ENCODE data around the gene KRTAP5-5.
"Not testable (repeated sequence)": the region's sequence is repeated elsewhere in the genome, so short reads cannot be mapped to it uniquely, and the experiment has no call there.

KRTAP5-5 gene

GRCh38 chr11:1654388-1655167 is 25.0 kb downstream of the KRTAP5-5 start:
- in situ Hi-C loops (cut with MboI; ENCODE audit: low sequenced_read_pairs), result no loop called here

- in situ Hi-C loops (cut with MboI; ENCODE audit: low sequenced_read_pairs), result no loop called here
Observed at GRCh38 chr11:1655168-1656060, 25.8 kb downstream of the KRTAP5-5 start.

- in situ Hi-C loops (cut with MboI; ENCODE audit: low sequenced_read_pairs), result no loop called here
Observed at GRCh38 chr11:1656061-1656441, 26.5 kb downstream of the KRTAP5-5 start.

- in situ Hi-C loops (cut with MboI; ENCODE audit: low sequenced_read_pairs), result no loop called here
Observed at GRCh38 chr11:1656670-1657069, 27.1 kb downstream of the KRTAP5-5 start.

- in situ Hi-C loops (cut with MboI; ENCODE audit: low sequenced_read_pairs), result no loop called here
Observed at GRCh38 chr11:1659506-1659905, 29.9 kb downstream of the KRTAP5-5 start.

- in situ Hi-C loops (cut with MboI; ENCODE audit: low sequenced_read_pairs), result no loop called here
Observed at GRCh38 chr11:1660111-1660867, 30.7 kb downstream of the KRTAP5-5 start.

GRCh38 chr11:1661454-1662269 is 32.1 kb downstream of the KRTAP5-5 start:
- in situ Hi-C loops (cut with MboI; ENCODE audit: low sequenced_read_pairs), result not testable (repeated sequence)

GRCh38 chr11:1662699-1663283 is 33.2 kb downstream of the KRTAP5-5 start:
- in situ Hi-C loops (cut with MboI; ENCODE audit: low sequenced_read_pairs), result not testable (repeated sequence)

- in situ Hi-C loops (cut with MboI; ENCODE audit: low sequenced_read_pairs), result no loop called here
Observed at GRCh38 chr11:1665313-1665712, 35.7 kb downstream of the KRTAP5-5 start.

- in situ Hi-C loops (cut with MboI; ENCODE audit: low sequenced_read_pairs), result no loop called here
Observed at GRCh38 chr11:1667121-1667850, 37.7 kb downstream of the KRTAP5-5 start.

GRCh38 chr11:1667906-1668305 is 38.3 kb downstream of the KRTAP5-5 start:
- in situ Hi-C loops (cut with MboI; ENCODE audit: low sequenced_read_pairs), result no loop called here

- in situ Hi-C loops (cut with MboI; ENCODE audit: low sequenced_read_pairs), result no loop called here
Observed at GRCh38 chr11:1668911-1669473, 39.4 kb downstream of the KRTAP5-5 start.

GRCh38 chr11:1669546-1670218 is 40.1 kb downstream of the KRTAP5-5 start:
- in situ Hi-C loops (cut with MboI; ENCODE audit: low sequenced_read_pairs), result no loop called here

- in situ Hi-C loops (cut with MboI; ENCODE audit: low sequenced_read_pairs), result not testable (repeated sequence)
Observed at GRCh38 chr11:1670457-1670856, 40.9 kb downstream of the KRTAP5-5 start.

- in situ Hi-C loops (cut with MboI; ENCODE audit: low sequenced_read_pairs), result no loop called here
Observed at GRCh38 chr11:1670905-1671371, 41.4 kb downstream of the KRTAP5-5 start.

GRCh38 chr11:1671658-1672057 is 42.1 kb downstream of the KRTAP5-5 start:
- in situ Hi-C loops (cut with MboI; ENCODE audit: low sequenced_read_pairs), result no loop called here

- in situ Hi-C loops (cut with MboI; ENCODE audit: low sequenced_read_pairs), result no loop called here
Observed at GRCh38 chr11:1672613-1673350, 43.2 kb downstream of the KRTAP5-5 start.
